Neural cell (in vitro differentiated cells): Measurements from ENCODE around the gene FASLG.

ENCODE experiments used
- CTCF ChIP-seq: fragments of 450-650 bp; IDR thresholded peaks from 2 replicates; pipeline ENCODE4 v1.5.1; 2014; ENCODE audit warnings: antibody characterized with exemption, mild to moderate bottlenecking, moderate library complexity; ENCODE audit not compliant: poor library complexity, severe bottlenecking
- EP300 ChIP-seq: fragments of 450-650 bp; conservative IDR thresholded peaks from 2 replicates; pipeline ENCODE4 v1.6.1; 2014; ENCODE audit warnings: antibody characterized with exemption, mild to moderate bottlenecking, moderate library complexity; ENCODE audit not compliant: poor library complexity, severe bottlenecking
- EZH2 ChIP-seq: fragments of 200-600, 300-800 bp; shearing (Covaris generic), sonication (generic); IDR thresholded peaks from 2 replicates; pipeline ENCODE4 v1.6.1; 2014; ENCODE audit warnings: antibody characterized with exemption, low read length, borderline replicate concordance, mild to moderate bottlenecking; ENCODE audit not compliant: insufficient read depth, poor library complexity, severe bottlenecking
- POLR2AphosphoS5 ChIP-seq: IDR thresholded peaks from 2 replicates; pipeline ENCODE4 v1.6.1; 2012
- REST ChIP-seq: IDR thresholded peaks from 2 replicates; pipeline ENCODE4 v1.6.1; 2012; ENCODE audit warnings: borderline replicate concordance
- SMC3 ChIP-seq: fragments of 450-650 bp; conservative IDR thresholded peaks from 2 replicates; pipeline ENCODE4 v1.6.1; 2014; ENCODE audit warnings: antibody characterized with exemption, mild to moderate bottlenecking, moderate library complexity; ENCODE audit not compliant: poor library complexity

DNA sequence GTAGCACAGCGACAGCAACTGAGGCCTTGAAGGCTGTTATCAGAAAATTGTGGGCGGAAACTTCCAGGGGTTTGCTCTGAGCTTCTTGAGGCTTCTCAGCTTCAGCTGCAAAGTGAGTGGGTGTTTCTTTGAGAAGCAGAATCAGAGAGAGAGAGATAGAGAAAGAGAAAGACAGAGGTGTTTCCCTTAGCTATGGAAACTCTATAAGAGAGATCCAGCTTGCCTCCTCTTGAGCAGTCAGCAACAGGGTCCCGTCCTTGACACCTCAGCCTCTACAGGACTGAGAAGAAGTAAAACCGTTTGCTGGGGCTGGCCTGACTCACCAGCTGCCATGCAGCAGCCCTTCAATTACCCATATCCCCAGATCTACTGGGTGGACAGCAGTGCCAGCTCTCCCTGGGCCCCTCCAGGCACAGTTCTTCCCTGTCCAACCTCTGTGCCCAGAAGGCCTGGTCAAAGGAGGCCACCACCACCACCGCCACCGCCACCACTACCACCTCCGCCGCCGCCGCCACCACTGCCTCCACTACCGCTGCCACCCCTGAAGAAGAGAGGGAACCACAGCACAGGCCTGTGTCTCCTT, at the start of gene FASLG:
- TF ChIP-seq POLR2AphosphoS5 (no peak), CTCF (no peak), EZH2 (no peak), SMC3 (no peak), EP300 (no peak), REST (no peak)
